HepG2 (cell line): ENCODE results near the gene C16orf89. TPM values are rescaled to one million over a fixed set of nuclear protein-coding genes. Genes with fewer than 3 reads are reported as not detected.

Experiments used
- CBX2 ChIP-seq, 2 experiments: fragments of 200-600 bp in 1 of 2; sonication (generic); formaldehyde crosslinking in 1 of 2; IDR thresholded peaks; 2 replicates each; pipeline versions ENCODE4 v1.7.0 to v1.8.1; 2018 to 2022; ENCODE audit warnings: low read depth in 2 of 2, low read length in 1 of 2, mild to moderate bottlenecking in 1 of 2, missing genetic modification reagents in 1 of 2
- KAT2B ChIP-seq: fragments of 150-350 bp; IDR thresholded peaks from 2 replicates; pipeline ENCODE4 v1.6.1; 2014; ENCODE audit warnings: low read depth, low read length, borderline replicate concordance
- NBN ChIP-seq: fragments of 450-650 bp; conservative IDR thresholded peaks from 2 replicates; pipeline ENCODE4 v1.6.1; 2017
- NONO ChIP-seq, 2 experiments: fragments of 450-650 bp in 1 of 2; sonication (generic) in 1 of 2; formaldehyde crosslinking in 1 of 2; IDR thresholded peaks in 1 of 2; conservative IDR thresholded peaks in 1 of 2; 2 replicates each; pipeline versions ENCODE4 v1.6.1 to v1.8.0; 2017 to 2022; ENCODE audit warnings: mild to moderate bottlenecking in 1 of 2, missing genetic modification reagents in 1 of 2, moderate library complexity in 1 of 2
- PHF20 ChIP-seq: sonication (generic); formaldehyde crosslinking; IDR thresholded peaks from 2 replicates; pipeline ENCODE4 v1.5.0; 2020; ENCODE audit warnings: mild to moderate bottlenecking, missing genetic modification reagents
- SAP130 ChIP-seq: IDR thresholded peaks from 2 replicates; pipeline ENCODE4 v1.6.1; 2016; ENCODE audit warnings: low read depth
- SIX4 ChIP-seq: sonication (generic); formaldehyde crosslinking; IDR thresholded peaks from 2 replicates; pipeline ENCODE4 v1.4.0; 2020; ENCODE audit warnings: missing genetic modification reagents
- SNAPC2 ChIP-seq: sonication (generic); formaldehyde crosslinking; IDR thresholded peaks from 2 replicates; pipeline ENCODE4 v1.8.1; 2022; ENCODE audit warnings: mild to moderate bottlenecking, missing genetic modification reagents
- TGIF2 ChIP-seq: IDR thresholded peaks from 2 replicates; pipeline ENCODE4 v1.6.1; 2016; ENCODE audit warnings: control low read depth, missing compliant biosample characterization
- ZNF12 ChIP-seq: sonication (generic); formaldehyde crosslinking; IDR thresholded peaks from 2 replicates; pipeline ENCODE4 v1.5.0; 2020; ENCODE audit warnings: missing genetic modification reagents
- ZNF234 ChIP-seq: sonication (generic); formaldehyde crosslinking; conservative IDR thresholded peaks from 2 replicates; pipeline ENCODE4 v1.5.1; 2020; ENCODE audit warnings: mild to moderate bottlenecking, missing genetic modification reagents
- ZNF672 ChIP-seq: sonication (generic); formaldehyde crosslinking; IDR thresholded peaks from 2 replicates; pipeline ENCODE4 v1.8.1; 2022; ENCODE audit warnings: missing genetic modification reagents
- ZNF709 ChIP-seq: sonication (generic); formaldehyde crosslinking; IDR thresholded peaks from 2 replicates; pipeline ENCODE4 v1.5.0; 2020; ENCODE audit warnings: mild to moderate bottlenecking, missing genetic modification reagents
- ZNF788 ChIP-seq: sonication (generic); formaldehyde crosslinking; IDR thresholded peaks from 2 replicates; pipeline ENCODE4 v1.5.0; 2020; ENCODE audit warnings: mild to moderate bottlenecking, missing genetic modification reagents, borderline replicate concordance
- ZNF792 ChIP-seq: IDR thresholded peaks from 2 replicates; pipeline ENCODE4 v1.6.1; 2016
- ZZZ3 ChIP-seq: sonication (generic); formaldehyde crosslinking; IDR thresholded peaks from 2 replicates; pipeline ENCODE4 v1.4.0; 2020; ENCODE audit warnings: missing genetic modification reagents, mild to moderate bottlenecking, borderline replicate concordance
- polyA plus RNA-seq, 8 experiments: library from polyadenylated mRNA; depleted of rRNA in 3 of 8; stranded (reverse) in 7 of 8; unstranded in 1 of 8; fragments of >200 nt; fragmentation: Illumina TruSeq in 4 of 8; extraction: Trizol in 4 of 8; gene quantifications; 2 replicates each; pipeline versions ENCODE4 v1.2.1 to v1.2.3, GENCODE V29; 2011 to 2016; ENCODE audit warnings: low read depth in 4 of 8, missing spikeins in 1 of 8, mixed read lengths in 1 of 8; ENCODE audit not compliant: insufficient read depth in 1 of 8
- total RNA-seq, 5 experiments: library from RNA; depleted of rRNA; stranded (reverse); fragments of >200 nt; fragmentation: Illumina TruSeq; extraction: Trizol; gene quantifications; 2 replicates each; pipeline ENCODE4 v1.2.3, GENCODE V29; 2016; ENCODE audit warnings: low read depth in 1 of 5
- TF ChIP-seq, protein P1 (sequence below): sonication (generic); formaldehyde crosslinking; IDR thresholded peaks from 2 replicates; pipeline ENCODE4 v1.5.1; 2020; ENCODE audit warnings: missing genetic modification reagents, mild to moderate bottlenecking, borderline replicate concordance
- TF ChIP-seq, protein P2 (sequence below): sonication (generic); formaldehyde crosslinking; conservative IDR thresholded peaks from 2 replicates; pipeline ENCODE4 v1.8.0; 2022; ENCODE audit warnings: low read depth, missing genetic modification reagents
- TF ChIP-seq, protein P3 (sequence below): sonication (generic); formaldehyde crosslinking; IDR thresholded peaks from 2 replicates; pipeline ENCODE4 v1.9.0; 2021; ENCODE audit warnings: missing genetic modification reagents, borderline replicate concordance
- TF ChIP-seq, protein P4 (sequence below): sonication (generic); formaldehyde crosslinking; IDR thresholded peaks from 2 replicates; pipeline ENCODE4 v1.4.0; 2020; ENCODE audit warnings: missing genetic modification reagents

C16orf89 gene
- total and polyA plus RNA-seq, 2 of the 13 experiments (the other 11 are each of a cell fraction or from before 2014, with no cell fraction given) = 1.9 to 3.4 TPM

DNA sequence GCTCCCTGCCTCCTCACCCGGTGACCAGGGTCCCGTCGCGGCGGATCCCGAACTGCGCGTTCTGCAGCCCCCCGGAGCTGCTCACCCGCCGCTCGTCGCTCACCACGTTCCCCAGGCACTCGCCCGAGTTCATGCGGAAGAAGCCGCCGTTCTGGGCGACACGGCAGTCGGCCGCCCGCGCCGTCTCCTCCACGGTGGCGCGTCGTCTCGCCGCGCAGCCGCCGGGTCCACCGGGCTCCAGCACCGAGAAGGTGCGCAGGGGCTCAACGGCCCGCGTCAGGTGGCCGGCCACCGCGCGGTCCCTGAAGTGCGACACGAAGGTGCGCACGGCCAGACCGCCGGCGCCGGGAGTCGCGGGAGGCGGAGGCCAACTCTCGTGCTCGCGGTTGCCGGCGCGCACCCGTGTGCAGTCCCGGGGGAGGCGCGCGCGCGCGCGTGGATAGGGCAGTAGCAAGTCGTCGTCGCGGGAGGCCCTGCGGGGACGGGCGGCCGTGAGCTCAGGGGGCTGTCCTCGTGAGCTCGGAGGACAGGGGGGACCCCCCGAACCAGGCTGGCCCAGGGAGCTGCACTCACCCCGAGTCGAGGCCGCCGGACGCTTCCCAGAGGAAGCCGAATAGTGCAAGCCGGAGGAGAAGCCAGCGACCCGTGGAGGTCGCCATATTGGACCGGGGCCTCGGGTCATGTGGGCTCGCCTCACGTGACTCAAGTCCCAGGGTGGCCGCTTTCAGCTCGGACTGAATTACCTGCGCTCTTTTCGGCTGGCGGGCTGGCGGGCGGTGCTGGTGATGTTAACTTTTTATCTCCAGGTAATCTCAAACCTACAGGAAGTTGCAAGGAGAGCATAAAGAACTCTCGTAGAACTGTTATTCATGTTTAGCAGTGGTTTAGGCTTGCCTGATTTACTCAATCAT is 32.2 kb downstream of the C16orf89 start, which contains the start of gene NAGPA (continued):
- TF ChIP-seq, protein P1, sequence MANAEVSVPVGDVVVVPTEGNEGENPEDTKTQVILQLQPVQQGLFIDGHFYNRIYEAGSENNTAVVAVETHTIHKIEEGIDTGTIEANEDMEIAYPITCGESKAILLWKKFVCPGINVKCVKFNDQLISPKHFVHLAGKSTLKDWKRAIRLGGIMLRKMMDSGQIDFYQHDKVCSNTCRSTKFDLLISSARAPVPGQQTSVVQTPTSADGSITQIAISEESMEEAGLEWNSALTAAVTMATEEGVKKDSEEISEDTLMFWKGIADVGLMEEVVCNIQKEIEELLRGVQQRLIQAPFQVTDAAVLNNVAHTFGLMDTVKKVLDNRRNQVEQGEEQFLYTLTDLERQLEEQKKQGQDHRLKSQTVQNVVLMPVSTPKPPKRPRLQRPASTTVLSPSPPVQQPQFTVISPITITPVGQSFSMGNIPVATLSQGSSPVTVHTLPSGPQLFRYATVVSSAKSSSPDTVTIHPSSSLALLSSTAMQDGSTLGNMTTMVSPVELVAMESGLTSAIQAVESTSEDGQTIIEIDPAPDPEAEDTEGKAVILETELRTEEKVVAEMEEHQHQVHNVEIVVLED (CRISPR knock-in tag) = peak; percentile 74; the same call in 1 of the 2 replicates
- TF ChIP-seq NONO (IDR thresholded peaks at IDR 0.05) (no peak), NONO (CRISPR knock-in tag; conservative IDR thresholded peaks at IDR 0.05) (peak; percentile 94), SAP130 (CRISPR knock-in tag) (peak; percentile 100), PHF20 (CRISPR knock-in tag) (peak; percentile 100), SNAPC2 (CRISPR knock-in tag) (peak; percentile 81; the same call in 1 of the 2 replicates), ZNF709 (CRISPR knock-in tag) (peak; percentile 89; the same call in 1 of the 2 replicates), ZNF234 (CRISPR knock-in tag) (peak; percentile 99), KAT2B (no peak), ZNF12 (CRISPR knock-in tag) (peak; percentile 77; the same call in 1 of the 2 replicates), ZNF788 (CRISPR knock-in tag) (peak; percentile 99), ZZZ3 (CRISPR knock-in tag) (no peak; the same call in 1 of the 2 replicates), NBN (no peak), TGIF2 (CRISPR knock-in tag) (peak; percentile 92), ZNF672 (peak; percentile 77; the same call in 1 of the 2 replicates), SIX4 (CRISPR knock-in tag) (peak; percentile 71; the same call in 1 of the 2 replicates), ZNF792 (CRISPR knock-in tag) (peak; percentile 96), CBX2 (IDR thresholded peaks at IDR 0.05; ENCODE audit: low read depth, low read length) (no peak), CBX2 (CRISPR knock-in tag; IDR thresholded peaks at IDR 0.05; ENCODE audit: low read depth) (no peak)
- TF ChIP-seq, protein P2, sequence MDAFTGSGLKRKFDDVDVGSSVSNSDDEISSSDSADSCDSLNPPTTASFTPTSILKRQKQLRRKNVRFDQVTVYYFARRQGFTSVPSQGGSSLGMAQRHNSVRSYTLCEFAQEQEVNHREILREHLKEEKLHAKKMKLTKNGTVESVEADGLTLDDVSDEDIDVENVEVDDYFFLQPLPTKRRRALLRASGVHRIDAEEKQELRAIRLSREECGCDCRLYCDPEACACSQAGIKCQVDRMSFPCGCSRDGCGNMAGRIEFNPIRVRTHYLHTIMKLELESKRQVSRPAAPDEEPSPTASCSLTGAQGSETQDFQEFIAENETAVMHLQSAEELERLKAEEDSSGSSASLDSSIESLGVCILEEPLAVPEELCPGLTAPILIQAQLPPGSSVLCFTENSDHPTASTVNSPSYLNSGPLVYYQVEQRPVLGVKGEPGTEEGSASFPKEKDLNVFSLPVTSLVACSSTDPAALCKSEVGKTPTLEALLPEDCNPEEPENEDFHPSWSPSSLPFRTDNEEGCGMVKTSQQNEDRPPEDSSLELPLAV (CRISPR knock-in tag) = no peak
- TF ChIP-seq, protein P3, sequence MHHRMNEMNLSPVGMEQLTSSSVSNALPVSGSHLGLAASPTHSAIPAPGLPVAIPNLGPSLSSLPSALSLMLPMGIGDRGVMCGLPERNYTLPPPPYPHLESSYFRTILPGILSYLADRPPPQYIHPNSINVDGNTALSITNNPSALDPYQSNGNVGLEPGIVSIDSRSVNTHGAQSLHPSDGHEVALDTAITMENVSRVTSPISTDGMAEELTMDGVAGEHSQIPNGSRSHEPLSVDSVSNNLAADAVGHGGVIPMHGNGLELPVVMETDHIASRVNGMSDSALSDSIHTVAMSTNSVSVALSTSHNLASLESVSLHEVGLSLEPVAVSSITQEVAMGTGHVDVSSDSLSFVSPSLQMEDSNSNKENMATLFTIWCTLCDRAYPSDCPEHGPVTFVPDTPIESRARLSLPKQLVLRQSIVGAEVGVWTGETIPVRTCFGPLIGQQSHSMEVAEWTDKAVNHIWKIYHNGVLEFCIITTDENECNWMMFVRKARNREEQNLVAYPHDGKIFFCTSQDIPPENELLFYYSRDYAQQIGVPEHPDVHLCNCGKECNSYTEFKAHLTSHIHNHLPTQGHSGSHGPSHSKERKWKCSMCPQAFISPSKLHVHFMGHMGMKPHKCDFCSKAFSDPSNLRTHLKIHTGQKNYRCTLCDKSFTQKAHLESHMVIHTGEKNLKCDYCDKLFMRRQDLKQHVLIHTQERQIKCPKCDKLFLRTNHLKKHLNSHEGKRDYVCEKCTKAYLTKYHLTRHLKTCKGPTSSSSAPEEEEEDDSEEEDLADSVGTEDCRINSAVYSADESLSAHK (CRISPR knock-in tag) = no peak
- TF ChIP-seq, protein P4, sequence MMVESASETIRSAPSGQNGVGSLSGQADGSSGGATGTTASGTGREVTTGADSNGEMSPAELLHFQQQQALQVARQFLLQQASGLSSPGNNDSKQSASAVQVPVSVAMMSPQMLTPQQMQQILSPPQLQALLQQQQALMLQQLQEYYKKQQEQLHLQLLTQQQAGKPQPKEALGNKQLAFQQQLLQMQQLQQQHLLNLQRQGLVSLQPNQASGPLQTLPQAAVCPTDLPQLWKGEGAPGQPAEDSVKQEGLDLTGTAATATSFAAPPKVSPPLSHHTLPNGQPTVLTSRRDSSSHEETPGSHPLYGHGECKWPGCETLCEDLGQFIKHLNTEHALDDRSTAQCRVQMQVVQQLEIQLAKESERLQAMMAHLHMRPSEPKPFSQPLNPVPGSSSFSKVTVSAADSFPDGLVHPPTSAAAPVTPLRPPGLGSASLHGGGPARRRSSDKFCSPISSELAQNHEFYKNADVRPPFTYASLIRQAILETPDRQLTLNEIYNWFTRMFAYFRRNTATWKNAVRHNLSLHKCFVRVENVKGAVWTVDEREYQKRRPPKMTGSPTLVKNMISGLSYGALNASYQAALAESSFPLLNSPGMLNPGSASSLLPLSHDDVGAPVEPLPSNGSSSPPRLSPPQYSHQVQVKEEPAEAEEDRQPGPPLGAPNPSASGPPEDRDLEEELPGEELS = peak; percentile 74
